IMR-90 (cell line): ENCODE measurements around the gene PITPNC1.

Experiments used
- BHLHE40 ChIP-seq: fragments of 150-350 bp; IDR thresholded peaks from 2 replicates; pipeline ENCODE4 v1.6.1; 2016; ENCODE audit warnings: mild to moderate bottlenecking, low read depth, low read length
- CEBPB ChIP-seq: IDR thresholded peaks from 2 replicates; pipeline ENCODE4 v1.6.1; 2012; ENCODE audit warnings: low read depth, low read length, improper control_type of control experiment
- CTCF ChIP-seq: conservative IDR thresholded peaks from 2 replicates; pipeline ENCODE4 v1.5.1; 2012; ENCODE audit warnings: mild to moderate bottlenecking, low read depth, low read length, improper control_type of control experiment
- ELK1 ChIP-seq: fragments of 150-350 bp; IDR thresholded peaks from 2 replicates; pipeline ENCODE4 v1.6.1; 2016; ENCODE audit warnings: low read depth, mild to moderate bottlenecking, low read length, moderate library complexity, borderline replicate concordance
- MAFK ChIP-seq: IDR thresholded peaks from 2 replicates; pipeline ENCODE4 v1.6.1; 2012; ENCODE audit warnings: low read depth, low read length, improper control_type of control experiment
- MAZ ChIP-seq: IDR thresholded peaks from 2 replicates; pipeline ENCODE4 v1.6.1; 2012; ENCODE audit warnings: low read depth, mild to moderate bottlenecking, low read length, improper control_type of control experiment, moderate library complexity, borderline replicate concordance
- MXI1 ChIP-seq: IDR thresholded peaks from 2 replicates; pipeline ENCODE4 v1.6.1; 2012; ENCODE audit warnings: low read depth, mild to moderate bottlenecking, low read length, moderate library complexity, borderline replicate concordance
- POLR2A ChIP-seq: IDR thresholded peaks from 2 replicates; pipeline ENCODE4 v1.6.1; 2012; ENCODE audit warnings: mild to moderate bottlenecking, low read depth, low read length
- RCOR1 ChIP-seq: IDR thresholded peaks from 2 replicates; pipeline ENCODE4 v1.6.1; 2012; ENCODE audit warnings: mild to moderate bottlenecking, low read length, improper control_type of control experiment; ENCODE audit not compliant: insufficient replicate concordance
- RFX5 ChIP-seq: IDR thresholded peaks from 2 replicates; pipeline ENCODE4 v1.8.0; 2012; ENCODE audit warnings: low read depth, mild to moderate bottlenecking, low read length, moderate library complexity

- TF ChIP-seq CTCF (no peak), RCOR1 (no peak), RFX5 (no peak), MXI1 (no peak), POLR2A (no peak), ELK1 (no peak), MAFK (no peak), CEBPB (no peak), MAZ (no peak), BHLHE40 (no peak)
These were observed 37.5 kb downstream of the PITPNC1 start for GRCh38 chr17:67414559-67414958.
